Measurements from ENCODE around the gene USP26.

- TF ChIP-seq CTCF (IDR thresholded peaks at IDR 0.05) (no peak), POLR2A (IDR thresholded peaks at IDR 0.05) (no peak)
Observed at GRCh38 chrX:133054761-133055405, 42.0 kb downstream of the USP26 start.
